ENCODE data around the gene TLR4.
A peak's percentile ranks its signal among the peaks of the same experiment; 100 is the strongest.

Gene TLR4

GRCh38 chr9:117739624-117740347 is 35.6 kb downstream of the TLR4 start:
- H3K4me2 ChIP-seq (ENCODE audit: insufficient read depth, low read length, poor library complexity, severe bottlenecking): no peak overlapping the region
- H3K36me3 ChIP-seq (replicated peaks in 1 of 2; ENCODE audit: control insufficient read depth in 2 of 2, insufficient read depth in 2 of 2, low read length in 2 of 2): no peaks in the 10 kb centered on the region
- no peaks in the 10 kb centered on the region for H3K9me3 ChIP-seq (replicated peaks in 1 of 2; ENCODE audit: control insufficient read depth in 2 of 2, insufficient read depth in 1 of 2, low read depth in 1 of 2, low read length in 2 of 2)
- no peak overlapping the region for H2BK5ac ChIP-seq (ENCODE audit: low read length)
- H2AFZ ChIP-seq (ENCODE audit: low read length): peak overlapping the region; percentile 42
- H3K4me1 ChIP-seq (ENCODE audit: control insufficient read depth in 2 of 2, insufficient read depth in 1 of 2, low read depth in 1 of 2, low read length in 2 of 2): peaks cover 15 to 42% of the 10 kb centered on the region in 2 donors
- no peak overlapping the region for H3K14ac ChIP-seq (ENCODE audit: low read length)
- H3K9ac ChIP-seq (ENCODE audit: low read depth, low read length, poor library complexity): no peak overlapping the region
- H3K79me1 ChIP-seq (ENCODE audit: low read depth, low read length): no peaks in the 10 kb centered on the region
- no peak overlapping the region for H4K8ac ChIP-seq (ENCODE audit: low read depth, low read length)
- no peak for DNase-seq (ENCODE audit: low spot score)
- H3K23ac ChIP-seq (ENCODE audit: low read depth, low read length, poor library complexity): no peak overlapping the region
- H2BK12ac ChIP-seq (ENCODE audit: low read length): no peak overlapping the region
- H2AK5ac ChIP-seq (ENCODE audit: low read depth, low read length): no peak overlapping the region
- no peak overlapping the region for H2BK15ac ChIP-seq (ENCODE audit: low read length)
- H3K4ac ChIP-seq (ENCODE audit: low read length): no peak overlapping the region
- no peaks in the 10 kb centered on the region for H3K27me3 ChIP-seq (ENCODE audit: control insufficient read depth in 3 of 3, insufficient read depth in 3 of 3, low read depth in 1 of 3, low read length in 3 of 3)
- H3K18ac ChIP-seq (ENCODE audit: low read length): no peak overlapping the region
- no peak overlapping the region for H4K91ac ChIP-seq (ENCODE audit: low read depth, low read length, poor library complexity)
- WGBS, 2 donors (ENCODE audit: extremely low coverage in 2 of 2, insufficient read length in 2 of 2, insufficient replicate concordance in 1 of 2): no CpG with 5 or more reads among the region's 11 CpGs
- no peak overlapping the region for H3K27ac ChIP-seq (replicated peaks; ENCODE audit: low read length)
- H2BK120ac ChIP-seq (ENCODE audit: low read depth, low read length): no peak overlapping the region
- peak overlapping the region in 1 of 2 donors; percentile 5 for H3K4me3 ChIP-seq (ENCODE audit: low read length in 2 of 2)

- H3K36me3 ChIP-seq (replicated peaks in 1 of 2; ENCODE audit: control insufficient read depth in 2 of 2, insufficient read depth in 2 of 2, low read length in 2 of 2): no peaks in the 10 kb centered on the region
- H3K27ac ChIP-seq (replicated peaks; ENCODE audit: low read length): no peak overlapping the region
- H3K27me3 ChIP-seq (ENCODE audit: control insufficient read depth in 3 of 3, insufficient read depth in 3 of 3, low read depth in 1 of 3, low read length in 3 of 3): no peaks in the 10 kb centered on the region
- H3K4me3 ChIP-seq (ENCODE audit: low read length in 2 of 2): no peak overlapping the region
- H2BK5ac ChIP-seq (ENCODE audit: low read length): no peak overlapping the region
- no peak for DNase-seq (ENCODE audit: low spot score)
- no peak overlapping the region for H2BK120ac ChIP-seq (ENCODE audit: low read depth, low read length)
- H3K14ac ChIP-seq (ENCODE audit: low read length): no peak overlapping the region
- no CpG with 5 or more reads among the region's 4 CpGs for WGBS, 2 donors (ENCODE audit: extremely low coverage in 2 of 2, insufficient read length in 2 of 2, insufficient replicate concordance in 1 of 2)
- H3K18ac ChIP-seq (ENCODE audit: low read length): no peak overlapping the region
- no peak overlapping the region for H2BK12ac ChIP-seq (ENCODE audit: low read length)
- H4K8ac ChIP-seq (ENCODE audit: low read depth, low read length): no peak overlapping the region
- no peak overlapping the region for H4K91ac ChIP-seq (ENCODE audit: low read depth, low read length, poor library complexity)
- H3K4ac ChIP-seq (ENCODE audit: low read length): no peak overlapping the region
- H3K4me1 ChIP-seq (ENCODE audit: control insufficient read depth in 2 of 2, insufficient read depth in 1 of 2, low read depth in 1 of 2, low read length in 2 of 2): peaks cover 13 to 41% of the 10 kb centered on the region in 2 donors
- no peak overlapping the region for H3K9ac ChIP-seq (ENCODE audit: low read depth, low read length, poor library complexity)
- no peaks in the 10 kb centered on the region for H3K79me1 ChIP-seq (ENCODE audit: low read depth, low read length)
- peaks cover 0 to 2% of the 10 kb centered on the region in 2 donors for H3K9me3 ChIP-seq (replicated peaks in 1 of 2; ENCODE audit: control insufficient read depth in 2 of 2, insufficient read depth in 1 of 2, low read depth in 1 of 2, low read length in 2 of 2)
- no peak overlapping the region for H2AK5ac ChIP-seq (ENCODE audit: low read depth, low read length)
- H2AFZ ChIP-seq (ENCODE audit: low read length): no peak overlapping the region
- H3K4me2 ChIP-seq (ENCODE audit: insufficient read depth, low read length, poor library complexity, severe bottlenecking): no peak overlapping the region
- no peak overlapping the region for H2BK15ac ChIP-seq (ENCODE audit: low read length)
- H3K23ac ChIP-seq (ENCODE audit: low read depth, low read length, poor library complexity): no peak overlapping the region
Measured at GRCh38 chr9:117742131-117742530, 37.9 kb downstream of the TLR4 start.

GRCh38 chr9:117744369-117744768 is 40.2 kb downstream of the TLR4 start:
- Histone ChIP-seq H2BK5ac (ENCODE audit: low read length) (no peak overlapping the region), H2BK120ac (ENCODE audit: low read depth, low read length) (no peak overlapping the region), H3K18ac (ENCODE audit: low read length) (no peak overlapping the region), H2BK15ac (ENCODE audit: low read length) (no peak overlapping the region), H4K91ac (ENCODE audit: low read depth, low read length, poor library complexity) (no peak overlapping the region), H3K27me3 (ENCODE audit: control insufficient read depth in 3 of 3, insufficient read depth in 3 of 3, low read depth in 1 of 3, low read length in 3 of 3) (no peaks in the 10 kb centered on the region), H3K4ac (ENCODE audit: low read length) (no peak overlapping the region), H2AK5ac (ENCODE audit: low read depth, low read length) (no peak overlapping the region), H3K9ac (ENCODE audit: low read depth, low read length, poor library complexity) (no peak overlapping the region), H2BK12ac (ENCODE audit: low read length) (no peak overlapping the region), H3K23ac (ENCODE audit: low read depth, low read length, poor library complexity) (no peak overlapping the region), H3K36me3 (replicated peaks in 1 of 2; ENCODE audit: control insufficient read depth in 2 of 2, insufficient read depth in 2 of 2, low read length in 2 of 2) (no peaks in the 10 kb centered on the region), H3K9me3 (replicated peaks in 1 of 2; ENCODE audit: control insufficient read depth in 2 of 2, insufficient read depth in 1 of 2, low read depth in 1 of 2, low read length in 2 of 2) (peaks cover 0 to 2% of the 10 kb centered on the region in 2 donors), H3K27ac (replicated peaks; ENCODE audit: low read length) (no peak overlapping the region), H3K79me1 (ENCODE audit: low read depth, low read length) (no peaks in the 10 kb centered on the region), H3K4me2 (ENCODE audit: insufficient read depth, low read length, poor library complexity, severe bottlenecking) (no peak overlapping the region), H3K4me3 (ENCODE audit: low read length in 2 of 2) (no peak overlapping the region), H4K8ac (ENCODE audit: low read depth, low read length) (no peak overlapping the region), H2AFZ (ENCODE audit: low read length) (no peak overlapping the region), H3K4me1 (ENCODE audit: control insufficient read depth in 2 of 2, insufficient read depth in 1 of 2, low read depth in 1 of 2, low read length in 2 of 2) (peaks cover 3 to 19% of the 10 kb centered on the region in 2 donors), H3K14ac (ENCODE audit: low read length) (no peak overlapping the region)
- no CpG with 5 or more reads among the region's 3 CpGs for WGBS, 2 donors (ENCODE audit: extremely low coverage in 2 of 2, insufficient read length in 2 of 2, insufficient replicate concordance in 1 of 2)
- no peak for DNase-seq (ENCODE audit: low spot score)

GRCh38 chr9:117744856-117745389 is 40.7 kb downstream of the TLR4 start:
- Histone ChIP-seq H3K9me3 (replicated peaks in 1 of 2; ENCODE audit: control insufficient read depth in 2 of 2, insufficient read depth in 1 of 2, low read depth in 1 of 2, low read length in 2 of 2) (peaks cover 0 to 2% of the 10 kb centered on the region in 2 donors), H3K9ac (ENCODE audit: low read depth, low read length, poor library complexity) (no peak overlapping the region), H3K79me1 (ENCODE audit: low read depth, low read length) (no peaks in the 10 kb centered on the region), H2BK5ac (ENCODE audit: low read length) (no peak overlapping the region), H3K4me2 (ENCODE audit: insufficient read depth, low read length, poor library complexity, severe bottlenecking) (no peak overlapping the region), H3K36me3 (replicated peaks in 1 of 2; ENCODE audit: control insufficient read depth in 2 of 2, insufficient read depth in 2 of 2, low read length in 2 of 2) (no peaks in the 10 kb centered on the region), H2BK12ac (ENCODE audit: low read length) (no peak overlapping the region), H2BK120ac (ENCODE audit: low read depth, low read length) (no peak overlapping the region), H3K18ac (ENCODE audit: low read length) (no peak overlapping the region), H2AK5ac (ENCODE audit: low read depth, low read length) (no peak overlapping the region), H3K23ac (ENCODE audit: low read depth, low read length, poor library complexity) (no peak overlapping the region), H4K91ac (ENCODE audit: low read depth, low read length, poor library complexity) (no peak overlapping the region), H3K27ac (replicated peaks; ENCODE audit: low read length) (no peak overlapping the region), H4K8ac (ENCODE audit: low read depth, low read length) (no peak overlapping the region), H3K27me3 (ENCODE audit: control insufficient read depth in 3 of 3, insufficient read depth in 3 of 3, low read depth in 1 of 3, low read length in 3 of 3) (no peaks in the 10 kb centered on the region), H3K4me3 (ENCODE audit: low read length in 2 of 2) (peak overlapping the region in 1 of 2 donors; percentile 19), H3K4ac (ENCODE audit: low read length) (no peak overlapping the region), H3K14ac (ENCODE audit: low read length) (no peak overlapping the region), H2AFZ (ENCODE audit: low read length) (peak overlapping the region; percentile 89), H3K4me1 (ENCODE audit: control insufficient read depth in 2 of 2, insufficient read depth in 1 of 2, low read depth in 1 of 2, low read length in 2 of 2) (peaks cover under 1 to 14% of the 10 kb centered on the region in 2 donors), H2BK15ac (ENCODE audit: low read length) (no peak overlapping the region)
- peak; percentile 24 for DNase-seq (ENCODE audit: low spot score)
- no CpG with 5 or more reads among the region's 46 CpGs for WGBS, 2 donors (ENCODE audit: extremely low coverage in 2 of 2, insufficient read length in 2 of 2, insufficient replicate concordance in 1 of 2)

All from neuronal stem cell (in vitro differentiated cells).